LNCAP (cell line): ENCODE data around the gene UQCRH.

Source experiments
- TF ChIP-seq, protein P1 (sequence below): fragments of 450-650 bp; IDR thresholded peaks from 2 replicates; pipeline ENCODE4 v1.5.1; 2017; ENCODE audit warnings: mild to moderate bottlenecking

UQCRH gene

DNA sequence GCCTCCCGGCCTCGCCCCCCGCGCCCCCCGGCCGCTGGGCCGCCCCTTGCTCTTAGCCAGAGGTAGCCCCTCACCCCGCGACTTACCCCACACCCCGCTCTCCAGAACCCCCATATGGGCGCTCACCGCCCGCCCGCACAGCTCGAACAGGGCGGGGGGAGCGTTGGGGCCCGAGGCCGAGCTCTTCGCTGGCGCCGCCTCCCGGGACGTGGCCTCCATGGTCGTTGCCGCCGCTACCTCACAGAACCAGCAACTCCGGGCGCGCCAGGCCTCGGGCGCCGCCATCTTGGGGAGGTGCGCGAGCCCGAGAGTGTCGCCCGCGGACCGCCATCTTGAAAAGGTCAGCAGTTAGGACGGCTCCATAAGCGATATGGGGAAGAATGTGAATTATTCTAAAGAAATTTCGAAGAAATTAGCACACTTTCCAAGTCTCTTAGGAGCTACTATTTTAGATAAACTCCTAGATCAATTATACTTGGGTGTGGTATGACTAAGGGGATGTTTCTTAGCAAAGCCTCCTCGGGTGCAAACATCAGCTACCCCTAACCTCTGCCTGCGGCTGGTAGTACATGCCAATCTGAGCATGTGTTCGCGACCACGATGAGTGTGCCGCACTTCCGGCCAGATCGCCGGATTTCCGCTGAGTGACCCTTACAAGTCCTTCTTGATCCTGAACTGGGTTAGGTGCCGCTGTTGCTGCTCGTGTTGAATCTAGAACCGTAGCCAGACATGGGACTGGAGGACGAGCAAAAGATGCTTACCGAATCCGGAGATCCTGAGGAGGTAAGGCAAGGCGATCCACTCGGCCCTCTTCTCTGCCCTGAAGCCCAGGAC is at the start of gene UQCRH, which contains the start of gene LRRC41:
UQCRH (plus strand) TSS at position 661 of the 834 bp plus-strand sequence; CDS start at position 730, 69 bp downstream.
LRRC41 (minus strand) TSS at position 579 of the 834 bp plus-strand sequence; CDS start at position 285, 294 bp downstream.
- TF ChIP-seq, protein P1, sequence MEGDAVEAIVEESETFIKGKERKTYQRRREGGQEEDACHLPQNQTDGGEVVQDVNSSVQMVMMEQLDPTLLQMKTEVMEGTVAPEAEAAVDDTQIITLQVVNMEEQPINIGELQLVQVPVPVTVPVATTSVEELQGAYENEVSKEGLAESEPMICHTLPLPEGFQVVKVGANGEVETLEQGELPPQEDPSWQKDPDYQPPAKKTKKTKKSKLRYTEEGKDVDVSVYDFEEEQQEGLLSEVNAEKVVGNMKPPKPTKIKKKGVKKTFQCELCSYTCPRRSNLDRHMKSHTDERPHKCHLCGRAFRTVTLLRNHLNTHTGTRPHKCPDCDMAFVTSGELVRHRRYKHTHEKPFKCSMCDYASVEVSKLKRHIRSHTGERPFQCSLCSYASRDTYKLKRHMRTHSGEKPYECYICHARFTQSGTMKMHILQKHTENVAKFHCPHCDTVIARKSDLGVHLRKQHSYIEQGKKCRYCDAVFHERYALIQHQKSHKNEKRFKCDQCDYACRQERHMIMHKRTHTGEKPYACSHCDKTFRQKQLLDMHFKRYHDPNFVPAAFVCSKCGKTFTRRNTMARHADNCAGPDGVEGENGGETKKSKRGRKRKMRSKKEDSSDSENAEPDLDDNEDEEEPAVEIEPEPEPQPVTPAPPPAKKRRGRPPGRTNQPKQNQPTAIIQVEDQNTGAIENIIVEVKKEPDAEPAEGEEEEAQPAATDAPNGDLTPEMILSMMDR, result no peak; the same call in 1 of the 2 replicates

DNA sequence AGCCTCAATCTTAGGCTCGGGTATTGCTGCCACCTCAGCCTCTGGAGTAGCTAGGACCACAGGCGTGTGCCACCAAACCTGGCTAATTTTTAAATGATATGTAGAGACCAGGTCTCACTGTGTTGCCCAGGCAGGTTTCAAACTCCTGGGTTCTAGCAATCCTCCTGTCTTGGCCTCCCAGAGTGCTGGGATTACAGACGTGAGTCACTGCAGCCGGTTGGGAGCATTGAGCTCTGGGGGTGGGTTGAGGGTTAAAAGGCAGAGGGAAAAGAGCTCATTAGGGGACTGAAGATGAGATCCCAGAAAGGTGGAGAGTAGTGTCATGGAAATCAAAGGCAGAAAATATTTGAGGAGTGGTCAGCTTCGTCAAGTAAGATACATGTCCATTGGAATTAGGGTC is 48.8 kb upstream of the UQCRH start:
- TF ChIP-seq, protein P1, result no peak

DNA sequence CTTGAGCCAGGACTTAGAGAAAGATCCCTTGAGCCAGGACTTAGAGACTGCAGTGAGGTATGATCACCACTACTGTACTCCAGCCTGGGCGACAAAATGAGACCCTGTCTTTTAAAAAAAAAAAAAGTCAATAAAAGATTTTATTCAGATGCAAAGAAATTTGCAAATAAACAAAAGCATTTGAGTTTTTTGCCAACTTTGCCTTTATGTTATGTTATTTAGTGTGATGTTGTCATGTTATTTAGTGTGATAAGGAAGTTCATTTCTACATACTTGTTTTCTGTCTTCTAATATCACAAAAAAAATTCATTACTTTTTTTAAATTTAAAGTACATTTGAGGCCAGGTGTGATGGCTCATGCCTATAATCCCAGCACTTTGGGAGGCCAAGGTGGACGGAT is 47.0 kb upstream of the UQCRH start:
- TF ChIP-seq, protein P1, result no peak

DNA sequence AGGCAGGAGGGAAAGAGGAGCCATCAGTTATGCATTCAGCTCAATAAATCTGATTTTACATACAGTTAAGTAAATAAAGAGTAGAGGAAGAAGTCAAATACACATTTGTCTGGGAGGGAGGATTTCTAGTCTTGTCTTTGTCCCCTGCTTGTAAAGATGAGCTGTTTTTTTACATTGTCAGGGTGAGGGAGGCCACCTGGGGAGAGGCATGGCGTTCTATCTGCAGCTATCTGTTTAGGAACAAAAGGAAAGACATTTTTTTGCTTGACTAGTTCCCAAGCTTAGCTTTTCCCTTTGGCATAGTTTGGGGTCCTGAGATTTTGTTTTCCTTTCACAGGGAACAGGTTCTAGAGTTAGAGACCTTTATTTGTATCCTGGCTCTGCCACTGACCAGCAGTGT is 41.0 kb upstream of the UQCRH start:
- TF ChIP-seq, protein P1, result no peak

DNA sequence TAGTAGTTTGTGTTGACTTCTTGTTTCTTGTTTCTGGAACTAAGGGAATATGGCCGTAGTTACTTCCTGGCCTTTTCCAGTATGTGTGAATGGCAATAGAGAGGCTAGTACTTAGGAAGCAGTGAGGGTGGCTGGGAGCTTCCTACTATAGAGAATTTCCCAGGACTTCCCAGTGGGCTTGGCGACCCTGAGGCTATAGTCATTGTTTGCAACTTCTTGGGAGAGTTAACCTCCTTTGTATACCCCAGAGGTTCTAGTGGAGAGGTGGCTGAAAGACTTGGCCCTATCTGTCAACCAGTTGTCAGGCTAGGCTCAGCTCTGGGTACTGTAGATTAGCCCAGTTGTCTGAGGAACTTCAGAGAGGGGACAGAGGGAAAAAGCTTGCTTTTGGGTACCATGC is 40.4 kb upstream of the UQCRH start:
- TF ChIP-seq, protein P1, result no peak

DNA sequence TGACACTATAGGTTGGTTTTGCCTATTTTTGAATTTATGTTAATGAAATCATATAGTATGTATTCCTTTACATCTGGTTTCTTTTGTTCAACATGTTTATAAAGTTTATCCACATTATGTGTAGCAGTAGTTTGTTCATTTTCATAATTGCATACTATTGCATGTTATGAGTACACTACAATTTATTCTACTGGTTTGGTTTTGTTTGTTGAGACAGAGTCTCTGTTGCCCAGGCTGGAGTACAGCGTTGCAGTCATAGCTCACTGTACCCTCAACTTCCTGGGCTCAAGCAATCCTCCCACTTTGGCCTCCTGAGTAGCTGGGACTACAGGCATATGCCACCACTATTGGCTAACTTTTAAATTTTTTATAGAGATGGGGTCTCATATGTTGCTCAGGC is 34.9 kb upstream of the UQCRH start:
- TF ChIP-seq, protein P1, result no peak

DNA sequence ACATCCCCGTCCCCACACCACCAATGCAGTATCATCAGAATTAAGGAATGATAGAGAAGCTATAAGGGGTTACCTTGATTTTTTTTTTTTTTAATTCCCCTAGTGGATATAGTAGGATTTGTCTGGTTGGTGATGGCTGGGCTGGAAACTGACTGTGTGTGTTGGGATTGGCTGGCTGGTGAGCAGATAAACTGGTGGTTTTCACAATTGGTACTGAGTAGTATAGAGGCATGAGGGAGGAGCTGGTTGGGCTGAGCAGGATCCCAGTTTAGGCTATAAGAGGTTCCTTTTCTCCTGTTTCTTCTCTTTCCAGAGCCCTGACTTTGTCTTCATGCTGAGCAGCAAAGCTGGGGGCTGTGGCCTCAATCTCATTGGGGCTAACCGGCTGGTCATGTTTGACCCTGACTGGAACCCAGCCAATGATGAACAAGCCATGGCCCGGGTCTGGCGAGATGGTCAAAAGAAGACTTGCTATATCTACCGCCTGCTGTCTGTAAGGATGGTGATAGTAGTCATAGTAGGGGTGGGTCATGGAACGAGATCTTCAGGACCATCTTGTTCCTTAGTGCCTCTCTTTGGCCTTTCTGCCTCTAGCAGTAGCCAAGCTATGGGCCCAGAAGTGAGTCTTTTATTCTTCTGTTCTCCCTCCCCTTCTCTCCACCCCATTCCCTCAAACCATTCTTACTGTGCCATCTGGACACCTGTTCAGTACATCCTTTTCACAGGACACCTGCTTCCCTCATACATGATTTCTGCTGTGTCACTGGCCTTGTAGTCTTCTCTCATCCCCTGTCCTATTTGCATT is 29.1 kb upstream of the UQCRH start:
- TF ChIP-seq, protein P1, result no peak
